Myocyte (in vitro differentiated cells): ENCODE data around the gene MRPS16. TPM values are rescaled to one million over a fixed set of nuclear protein-coding genes. Genes with fewer than 3 reads are reported as not detected.

ENCODE experiments used
- DNase-seq: peaks from one replicate; pipeline ENCODE4 v3.0.0-alpha.2; 2012; ENCODE audit warnings: low read depth
- total RNA-seq: library from RNA; depleted of rRNA; stranded (reverse); fragments of >200 nt; gene quantifications from 2 replicates; pipeline ENCODE4 v1.2.3, GENCODE V29; 2014

The MRPS16 gene
- total RNA-seq, 1 donor from 2014 or later, result 89.9 TPM

DNA sequence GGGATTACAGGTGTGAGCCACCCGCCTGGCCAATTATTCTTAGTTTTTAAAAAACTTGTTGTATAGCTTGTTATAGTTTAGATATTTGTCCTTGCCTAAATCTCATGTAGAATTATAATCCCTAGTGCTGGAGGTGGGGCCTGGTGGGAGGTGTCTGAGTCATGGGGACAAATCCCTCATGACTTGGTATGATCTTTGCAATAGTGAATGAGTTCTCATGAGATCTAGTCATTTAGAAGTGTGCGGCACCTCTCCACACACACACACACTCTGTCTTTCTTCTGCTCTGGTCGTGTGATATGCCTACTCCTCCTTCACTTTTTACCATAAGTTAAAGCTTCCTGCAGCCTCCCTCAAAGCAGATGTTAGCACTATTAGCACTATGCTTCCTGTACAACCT is 47.4 kb downstream of the MRPS16 start:
- no peak for DNase-seq

Other genes with a start within 250 kb of the MRPS16 start
- gene P4HA1, start 155.8 kb downstream of the MRPS16 start, total RNA-seq, result 134 and 179 TPM in 2 replicates
- gene NUDT13, start 142.2 kb downstream of the MRPS16 start, total RNA-seq, result 2.6 and 4.6 TPM in 2 replicates
- gene ECD, start 84.6 kb downstream of the MRPS16 start, total RNA-seq, result 31.3 and 32.7 TPM in 2 replicates
- 15.9 and 16.5 TPM in 2 replicates for gene FAM149B1, start 84.5 kb downstream of the MRPS16 start, total RNA-seq
- gene DNAJC9, start 5.4 kb downstream of the MRPS16 start, total RNA-seq, result 20.8 and 25.5 TPM in 2 replicates
- gene CFAP70, start 106.2 kb upstream of the MRPS16 start, total RNA-seq, result 1.0 and 1.8 TPM in 2 replicates
- gene ANXA7, start 161.4 kb upstream of the MRPS16 start, total RNA-seq, result 112 and 133 TPM in 2 replicates
- gene MSS51, start 180.9 kb upstream of the MRPS16 start, total RNA-seq, result 6.6 and 8.1 TPM in 2 replicates
- 54.6 and 59.1 TPM in 2 replicates for gene PPP3CB, start 243.4 kb upstream of the MRPS16 start, total RNA-seq